ENCODE data around the gene DEK.

GRCh38 chr6:18247002-18247401 is 17.3 kb downstream of the DEK start:
- TF ChIP-seq CTCF (conservative IDR thresholded peaks at IDR 0.05) (no peak), EZH2 (IDR thresholded peaks at IDR 0.05; ENCODE audit: low read depth) (no peak)

Measured in PC-9 (cell line).